WI38 (cell line): Measurements from ENCODE around the gene BBOX1.

Experiments
- H3K4me3 ChIP-seq: 2 replicates; pipeline ENCODE4 v1.5.1; 2011; ENCODE audit warnings: low read depth, mild to moderate bottlenecking, control low read depth, low read length
- CTCF ChIP-seq: IDR thresholded peaks from 2 replicates; pipeline ENCODE4 v1.5.1; 2012; ENCODE audit warnings: low read depth, mild to moderate bottlenecking, control low read depth, low read length

Gene BBOX1

DNA sequence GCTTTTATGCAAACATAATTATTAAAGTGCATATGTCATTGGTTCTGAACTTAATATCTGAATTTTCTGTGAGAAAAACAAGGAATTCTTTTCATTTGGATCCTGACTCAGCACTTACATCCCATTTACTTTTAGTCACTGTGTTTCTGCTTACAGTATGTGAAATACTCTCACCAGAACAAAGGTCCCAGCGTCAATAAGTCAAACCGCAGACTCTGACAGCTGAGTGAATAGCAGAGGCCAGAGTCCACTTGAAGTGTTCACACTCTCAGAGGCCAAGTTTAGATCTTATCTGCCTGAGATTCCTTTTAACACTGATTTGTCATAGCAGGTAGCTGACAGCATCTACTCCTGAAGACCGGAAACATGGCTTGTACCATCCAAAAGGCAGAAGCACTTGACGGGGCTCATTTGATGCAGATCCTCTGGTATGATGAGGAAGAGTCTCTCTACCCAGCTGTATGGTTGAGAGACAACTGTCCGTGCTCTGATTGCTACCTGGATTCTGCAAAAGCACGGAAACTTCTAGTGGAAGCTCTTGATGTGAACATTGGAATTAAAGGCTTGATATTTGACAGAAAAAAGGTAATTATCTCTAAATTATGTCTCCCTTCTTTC, 14.6 kb downstream of the BBOX1 start:
- TF ChIP-seq CTCF = no peak

DNA sequence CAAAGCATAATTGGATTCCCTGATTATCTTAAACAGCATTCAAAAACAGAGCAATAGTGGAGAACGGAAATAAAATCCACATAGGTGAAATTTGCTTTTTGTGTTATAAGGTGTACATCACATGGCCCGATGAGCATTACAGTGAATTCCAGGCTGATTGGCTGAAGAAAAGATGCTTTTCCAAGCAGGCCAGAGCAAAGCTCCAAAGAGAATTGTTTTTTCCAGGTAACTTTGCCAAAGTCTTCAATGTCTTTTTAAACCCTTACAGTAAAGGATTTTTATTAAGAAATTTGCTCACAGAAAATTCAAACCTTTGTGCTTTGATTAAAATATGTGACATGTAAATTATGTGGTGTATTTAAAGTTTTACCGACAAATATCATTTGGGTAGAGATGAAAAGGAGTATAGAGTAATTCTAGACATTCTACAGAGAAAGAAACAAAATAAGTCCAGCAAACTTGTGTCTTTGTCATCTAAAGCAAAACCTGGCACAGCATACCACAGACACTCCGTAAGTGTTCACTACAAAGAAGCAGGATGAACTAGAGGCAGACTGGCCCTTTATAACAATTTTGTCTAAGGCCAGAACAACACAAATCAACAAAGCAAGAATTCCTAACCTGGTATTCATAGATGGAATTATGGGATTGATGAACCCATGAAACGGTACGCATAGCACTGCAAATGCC, 16.6 kb downstream of the BBOX1 start:
- TF ChIP-seq CTCF = no peak
- no peak overlapping the region for H3K4me3 ChIP-seq

More for the DNA sequence above, 14.6 kb downstream of the BBOX1 start:
- no peak overlapping the region for H3K4me3 ChIP-seq

DNA sequence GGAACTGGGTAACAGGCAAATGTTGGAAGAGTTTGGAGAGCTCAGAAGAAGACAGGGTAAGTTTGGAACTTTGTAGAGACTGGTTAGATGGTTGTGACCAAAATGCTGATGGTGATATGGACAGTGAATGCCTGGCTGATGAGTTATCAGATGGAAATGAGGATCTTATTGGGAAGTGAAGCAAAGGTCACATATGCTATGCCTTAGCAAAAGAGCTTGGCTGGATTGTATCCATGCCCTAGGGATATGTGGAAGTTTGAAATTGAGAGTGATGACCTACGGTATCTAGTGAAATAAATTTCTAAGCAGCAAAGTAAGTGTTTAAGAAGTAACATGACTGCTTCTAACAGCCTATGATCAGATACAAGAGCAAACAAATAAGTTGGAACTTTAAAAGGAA, 17.8 kb downstream of the BBOX1 start:
- no peak for TF ChIP-seq CTCF
- H3K4me3 ChIP-seq = no peak overlapping the region

DNA sequence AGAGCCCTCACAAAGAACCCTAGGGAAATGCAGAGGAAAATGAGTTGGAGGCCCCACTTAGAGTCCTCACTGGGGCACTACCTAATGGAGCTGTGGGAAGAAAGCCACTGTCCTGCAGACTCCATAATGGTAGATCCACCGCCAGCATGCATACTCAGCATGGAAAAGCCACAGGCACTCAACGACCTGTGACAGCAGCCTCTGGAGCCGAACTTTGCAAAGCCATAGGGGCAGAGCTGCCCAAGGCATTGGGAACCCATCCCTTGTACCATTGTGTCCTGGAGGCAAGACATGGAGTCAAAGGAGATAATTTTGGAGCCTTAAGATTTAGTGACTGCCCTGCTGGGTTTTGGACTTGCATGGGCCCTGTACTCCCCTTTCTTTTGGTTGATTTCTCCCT, 18.8 kb downstream of the BBOX1 start:
- H3K4me3 ChIP-seq = no peak overlapping the region
- no peak for TF ChIP-seq CTCF

DNA sequence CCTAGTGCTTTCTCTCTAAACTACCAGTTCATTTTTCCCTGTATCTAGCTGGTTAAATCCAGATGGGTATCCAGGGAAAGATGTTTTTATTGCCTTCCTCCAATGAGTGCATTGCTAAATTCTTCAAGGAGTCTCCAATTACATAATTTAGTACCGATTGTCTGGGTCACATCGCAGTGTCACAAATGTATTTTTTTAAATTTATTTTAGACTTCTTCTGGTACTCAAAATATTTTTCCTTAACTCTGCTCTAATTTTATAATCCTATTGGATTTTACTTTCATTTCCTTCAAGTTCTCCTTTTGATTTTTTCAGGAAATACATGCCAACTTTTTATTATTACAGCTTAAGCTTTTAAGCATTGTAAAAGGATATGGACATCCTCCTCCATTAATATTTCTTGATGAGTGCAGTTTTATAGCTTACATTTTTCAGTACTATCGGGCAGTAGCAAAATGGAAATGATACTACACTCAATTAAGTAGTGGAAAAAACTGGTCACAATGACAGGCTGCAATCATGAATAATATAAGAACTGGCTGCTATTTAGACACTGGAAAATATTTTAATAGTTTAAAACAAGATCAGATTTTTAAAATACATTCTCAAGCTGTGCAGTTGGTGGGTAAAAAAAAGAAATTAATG, 20.3 kb downstream of the BBOX1 start:
- no peak overlapping the region for H3K4me3 ChIP-seq
- no peak for TF ChIP-seq CTCF

- H3K4me3 ChIP-seq = no peak overlapping the region
- no peak for TF ChIP-seq CTCF
Observed at GRCh38 chr11:27061461-27061821, 20.8 kb downstream of the BBOX1 start.

DNA sequence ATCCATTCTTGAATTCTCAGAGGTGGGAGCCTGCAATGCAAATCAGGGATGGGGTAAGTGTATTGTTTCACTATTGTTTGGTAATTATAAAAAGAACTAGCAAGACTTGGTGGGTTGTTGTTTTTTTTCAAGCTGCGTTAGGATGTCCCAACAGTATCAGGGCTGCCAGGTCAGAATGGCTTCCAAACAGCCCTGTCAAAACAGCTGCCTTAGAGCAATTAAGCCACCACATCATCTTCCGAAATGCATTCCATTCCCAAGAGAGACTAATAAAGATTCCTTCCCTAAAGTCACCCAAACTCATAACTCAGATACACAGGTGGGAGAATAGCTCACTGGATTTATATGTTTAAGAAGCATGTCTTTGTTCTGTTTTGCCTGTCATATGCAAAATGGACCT, 23.5 kb downstream of the BBOX1 start:
- TF ChIP-seq CTCF = no peak

More for the DNA sequence above, 23.5 kb downstream of the BBOX1 start:
- H3K4me3 ChIP-seq = no peak overlapping the region
